HL-60/S4 treated with phorbol 12-myristate 13-acetate at 8.2 ng/mL for 4 days and 3 days (cell line): Measurements from ENCODE around the gene GPR135.

Experiments used
- in situ Hi-C: fragments of 300-500 bp; cut with MboI; formaldehyde crosslinking; loops from 2 replicates; pipeline ENCODE4 v1.15.0; 2022; ENCODE audit warnings: low sequenced_read_pairs

The GPR135 gene

DNA sequence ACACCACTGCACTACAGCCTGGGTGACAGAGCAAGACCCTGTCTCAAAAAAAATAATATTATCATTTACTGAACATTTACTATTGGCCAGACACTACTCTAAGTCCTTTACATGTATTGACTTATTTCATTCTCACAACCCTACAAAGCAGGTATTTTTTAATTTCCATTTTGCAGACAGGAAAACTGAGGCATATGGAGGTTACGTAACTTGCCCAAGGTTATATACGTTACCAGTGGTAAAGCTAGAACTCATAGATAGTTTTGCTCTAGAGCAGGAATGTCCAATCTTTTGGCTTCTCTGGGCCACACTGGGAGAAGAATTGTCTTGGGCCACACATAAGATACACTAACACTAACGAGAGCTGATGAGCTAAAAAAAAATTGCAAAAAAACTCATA lies 13.4 kb upstream of the GPR135 start:
- in situ Hi-C loops: no loop called here

DNA sequence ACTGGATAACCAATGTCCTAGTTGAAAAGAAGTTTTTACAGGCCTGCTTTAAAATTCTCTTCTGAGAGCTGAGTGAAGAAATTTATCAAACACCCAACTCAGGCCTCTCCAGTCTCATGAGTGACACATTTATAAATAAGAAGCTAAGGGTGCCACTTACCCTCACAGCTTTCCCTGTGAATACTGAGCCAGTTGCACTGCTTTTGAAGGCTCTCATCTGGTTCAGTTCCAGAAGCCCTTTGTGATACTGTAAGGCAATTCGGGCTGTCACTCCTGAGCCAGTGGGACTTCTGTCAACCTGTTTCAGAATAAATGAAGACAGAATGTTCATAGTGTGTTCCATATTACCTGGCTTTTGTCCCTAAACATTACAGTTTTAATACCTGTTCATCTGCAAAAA lies 10.5 kb upstream of the GPR135 start:
- in situ Hi-C loops: no loop called here

DNA sequence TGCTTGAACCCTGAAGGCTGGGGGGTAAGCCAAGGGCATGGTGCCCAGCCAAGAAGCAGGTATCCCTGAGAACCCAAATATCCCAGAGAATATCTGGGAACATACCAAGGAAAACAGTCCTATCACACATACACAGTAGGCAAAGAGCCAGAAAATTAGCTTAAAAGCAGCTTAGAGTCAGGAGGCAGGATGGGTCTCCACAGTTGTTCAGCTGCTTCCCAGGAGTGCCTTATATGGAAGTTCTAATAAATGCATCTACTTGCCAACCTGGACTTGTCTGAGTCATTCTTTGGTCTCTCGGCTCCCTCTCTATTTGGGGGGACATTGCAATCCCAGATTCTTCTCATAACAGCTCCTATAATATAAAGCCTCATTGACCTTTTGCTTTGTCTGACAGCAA lies 9.0 kb upstream of the GPR135 start:
- in situ Hi-C loops: no loop called here

DNA sequence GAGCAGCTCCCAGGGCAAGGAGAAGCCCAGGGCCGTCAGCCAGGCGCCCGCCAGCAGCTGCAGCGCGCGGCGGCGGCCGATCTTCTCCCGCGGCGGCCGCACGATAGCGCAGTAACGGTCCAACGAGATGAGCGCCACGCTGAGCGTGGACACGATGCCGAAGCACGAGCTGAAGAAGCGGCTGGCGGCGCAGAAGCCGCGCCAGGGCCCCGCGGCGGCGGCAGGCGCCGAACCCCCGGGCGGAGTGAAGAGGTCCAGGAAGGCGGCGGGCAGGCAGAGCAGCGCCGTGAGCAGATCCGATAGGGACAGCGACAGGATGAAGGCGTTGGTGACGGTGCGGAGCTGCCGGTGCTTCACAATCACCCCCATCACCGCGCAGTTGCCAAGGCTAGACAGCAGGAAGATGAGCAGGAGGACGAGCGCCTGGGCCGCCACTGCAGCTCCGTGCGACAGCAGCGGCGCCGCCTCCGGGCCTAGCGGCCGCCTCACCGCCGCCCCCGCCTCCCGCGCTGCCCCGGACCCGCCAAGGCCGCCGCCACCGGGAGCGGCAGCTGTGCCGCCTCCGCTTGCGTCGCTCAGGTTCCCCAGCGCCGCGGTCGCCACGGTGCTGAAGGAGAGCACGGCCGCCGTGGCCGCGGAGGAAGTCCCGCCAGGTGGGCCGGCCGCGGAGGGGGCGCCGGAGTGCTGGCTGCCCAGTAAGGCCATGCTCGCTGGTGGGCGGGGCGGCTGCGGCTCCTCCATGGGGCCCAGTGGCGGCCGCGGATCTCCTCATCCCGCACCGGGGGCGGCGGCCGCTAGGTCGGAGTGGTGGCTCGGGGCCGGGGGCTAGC lies 479 bp downstream of the GPR135 start:
- in situ Hi-C loops: no loop called here

DNA sequence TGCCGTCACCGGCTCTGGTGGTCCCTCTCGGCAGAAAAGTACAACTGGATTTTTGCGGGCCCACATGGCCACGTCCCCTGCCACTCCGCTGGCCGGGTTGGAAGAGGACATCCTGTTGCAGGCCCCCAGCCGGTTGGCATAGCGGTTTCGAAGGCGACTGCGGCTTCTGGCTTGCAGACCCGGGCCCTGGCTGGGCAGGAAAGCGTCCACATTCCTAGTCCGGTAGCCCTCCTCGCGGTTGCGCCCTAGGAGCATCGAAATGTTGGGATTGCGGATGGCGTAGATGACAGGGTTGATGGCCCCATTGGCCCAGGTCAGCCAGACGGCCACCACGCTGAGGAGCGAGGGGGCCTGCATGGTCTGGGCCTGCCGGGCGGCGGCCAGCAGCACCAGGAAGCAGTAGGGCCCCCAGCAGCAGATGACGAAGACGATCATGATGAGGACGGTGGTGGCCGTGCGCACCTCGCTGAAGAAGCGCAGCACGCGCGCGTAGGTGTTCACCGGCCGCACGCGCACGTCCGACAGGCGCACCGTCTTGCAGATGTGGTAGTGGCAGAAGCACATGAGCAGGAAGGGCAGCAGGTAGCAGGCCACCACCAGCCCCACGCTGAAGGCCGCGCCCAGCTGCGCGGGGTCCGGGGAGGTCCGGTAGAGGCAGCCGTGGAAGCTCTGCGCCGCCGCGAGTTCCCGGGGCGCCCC lies 1.2 kb downstream of the GPR135 start:
- in situ Hi-C loops: no loop called here

DNA sequence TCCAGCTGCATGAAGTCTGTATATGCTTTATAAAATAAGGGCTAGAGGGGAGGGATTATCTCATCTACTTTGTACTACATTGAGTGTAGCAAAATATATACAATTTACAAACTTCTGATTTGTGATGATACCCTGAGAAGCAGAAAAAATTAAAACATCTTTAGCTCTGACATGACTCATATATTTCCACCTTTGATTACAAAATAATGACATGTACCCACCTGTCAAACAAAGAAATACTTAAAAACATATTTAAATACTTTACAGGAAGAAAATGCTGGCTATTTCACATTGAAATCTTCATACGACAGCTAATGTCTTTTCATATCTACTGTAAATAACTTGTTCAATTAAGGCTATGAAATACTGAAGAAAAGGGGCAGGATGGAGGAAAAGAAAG lies 3.3 kb downstream of the GPR135 start:
- in situ Hi-C loops: no loop called here

DNA sequence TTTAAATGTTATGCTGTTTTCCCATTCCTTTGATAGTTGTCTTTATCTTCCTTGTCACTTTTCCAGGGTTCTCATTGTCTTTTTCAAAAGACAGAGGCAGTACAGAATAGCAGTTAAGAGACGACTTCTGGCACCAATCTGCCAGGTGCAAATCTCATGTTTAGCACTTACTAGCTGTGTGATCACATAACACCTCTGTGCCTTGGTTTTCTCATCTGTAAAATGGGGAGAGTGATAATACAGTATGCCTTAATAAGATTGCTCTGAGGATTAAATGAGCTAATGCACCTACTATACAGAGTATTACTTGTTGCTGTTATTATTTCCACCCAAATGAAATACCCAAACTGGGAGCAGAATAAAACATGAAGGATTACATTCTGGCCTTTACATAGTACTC lies 4.8 kb downstream of the GPR135 start:
- in situ Hi-C loops: no loop called here

DNA sequence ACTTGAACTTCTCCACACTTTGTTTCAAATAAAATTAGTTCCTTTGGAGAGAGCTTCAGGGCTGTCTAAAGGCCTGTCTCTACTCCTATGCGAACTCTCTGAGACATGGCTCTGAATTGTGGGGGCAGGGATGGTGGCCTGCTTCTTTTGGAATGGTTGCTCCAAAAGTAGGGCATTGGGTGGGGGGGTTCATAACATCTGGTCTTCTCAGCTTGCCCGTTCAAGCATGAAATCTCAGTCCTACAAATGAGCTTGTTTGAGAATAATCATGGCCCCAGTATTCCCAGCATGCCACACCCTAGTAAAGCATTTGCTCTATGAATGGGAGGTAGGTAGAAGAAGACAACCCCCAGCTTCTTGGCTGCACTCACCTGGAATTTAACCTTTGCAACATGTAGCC lies 6.7 kb downstream of the GPR135 start:
- in situ Hi-C loops: no loop called here

DNA sequence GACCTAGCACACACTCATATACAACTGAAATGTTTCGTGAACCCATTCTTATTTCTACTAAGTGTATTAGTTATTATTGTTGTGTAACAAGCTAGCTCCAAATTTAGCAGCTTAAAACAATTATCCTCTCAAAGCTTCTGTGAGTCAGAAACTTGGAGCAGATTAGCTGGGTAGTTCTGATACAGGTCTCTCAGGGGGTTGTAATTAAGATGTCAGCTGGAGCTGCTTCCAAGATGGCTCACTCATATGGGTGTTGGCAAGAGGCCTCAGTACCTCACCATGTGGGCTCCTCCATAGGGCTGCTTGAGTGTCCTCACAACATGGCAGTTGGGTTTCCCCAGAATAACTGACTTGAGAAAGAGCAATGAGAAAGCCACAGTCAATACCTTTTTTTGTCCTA lies 9.8 kb downstream of the GPR135 start:
- in situ Hi-C loops: no loop called here

DNA sequence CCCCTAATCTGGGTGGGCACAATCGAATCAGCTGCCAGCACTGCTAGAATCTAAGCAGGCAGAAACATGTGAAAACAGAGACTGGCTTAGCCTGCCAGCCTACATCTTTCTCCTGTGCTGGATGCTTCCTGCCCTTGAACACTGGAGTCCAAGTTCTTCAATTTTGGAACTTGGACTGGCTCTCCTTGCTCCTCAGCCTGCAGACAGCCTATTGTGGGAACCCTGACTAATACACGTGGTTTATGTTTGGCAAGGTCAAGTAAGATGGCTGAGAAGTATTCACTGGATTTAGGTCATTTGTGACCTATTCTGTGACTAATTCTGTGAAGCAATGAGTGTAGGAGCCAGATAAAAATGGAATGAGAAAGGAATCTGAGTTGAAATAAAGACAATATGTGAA lies 11.0 kb downstream of the GPR135 start:
- in situ Hi-C loops: no loop called here

DNA sequence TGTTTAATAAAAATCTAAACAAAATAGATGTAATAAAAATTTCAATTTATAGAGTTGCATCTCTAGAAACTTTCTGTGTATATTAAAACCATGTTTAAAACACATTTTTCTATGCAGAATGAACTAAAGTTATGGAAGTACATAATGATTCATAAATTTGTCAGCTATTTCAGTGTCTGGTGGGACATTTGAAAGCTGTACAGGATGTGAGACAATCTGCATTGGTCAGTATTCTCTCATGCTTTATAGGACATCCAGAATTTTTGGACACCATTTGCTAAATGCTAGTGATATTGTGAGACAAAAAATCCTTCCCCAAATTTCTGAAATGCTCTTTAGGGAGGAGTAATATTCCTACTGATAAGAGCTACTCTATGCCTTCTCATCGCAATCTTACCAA lies 13.3 kb downstream of the GPR135 start:
- in situ Hi-C loops: no loop called here

DNA sequence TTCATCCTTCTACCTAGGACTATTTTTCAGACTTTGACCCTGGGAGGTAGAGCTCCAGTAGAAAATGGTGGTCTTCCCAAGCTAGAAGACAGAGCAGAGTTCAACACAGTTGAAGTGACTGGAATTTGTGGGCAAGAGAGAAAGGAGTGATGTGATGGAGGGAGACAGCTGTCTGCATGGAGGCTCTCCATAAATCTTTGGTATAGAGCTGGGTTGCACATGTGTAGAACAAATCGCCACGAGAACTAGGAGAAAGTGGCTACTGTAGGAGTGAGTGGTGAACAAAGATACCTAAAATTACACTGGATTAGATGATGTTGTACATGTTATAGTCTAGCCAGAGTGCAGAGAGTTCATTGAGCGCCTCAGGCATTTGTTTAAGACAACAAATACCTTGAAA lies 14.5 kb downstream of the GPR135 start:
- in situ Hi-C loops: no loop called here

DNA sequence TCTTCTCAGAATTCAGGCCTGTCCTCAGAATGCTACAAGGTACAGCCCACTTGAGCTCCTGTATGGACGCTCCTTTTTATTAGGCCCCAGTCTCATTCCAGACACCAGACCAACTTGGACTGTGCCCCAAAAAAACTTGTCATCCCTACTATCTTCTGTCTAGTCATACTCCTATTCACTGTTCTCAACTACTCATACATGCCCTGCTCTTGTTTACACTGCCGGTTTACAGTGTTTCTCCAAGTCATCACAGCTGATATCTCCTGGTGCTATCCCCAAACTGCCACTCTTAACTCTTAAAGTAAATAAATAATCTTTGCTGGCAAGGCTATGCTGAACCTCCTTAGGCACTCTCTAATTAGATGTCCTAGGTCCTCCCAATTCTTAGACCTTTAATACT lies 16.5 kb downstream of the GPR135 start:
- in situ Hi-C loops: loop anchor here (10.0 kb wide), 1 partner anchor 324 kb away; no protein-coding TSS in a partner anchor

DNA sequence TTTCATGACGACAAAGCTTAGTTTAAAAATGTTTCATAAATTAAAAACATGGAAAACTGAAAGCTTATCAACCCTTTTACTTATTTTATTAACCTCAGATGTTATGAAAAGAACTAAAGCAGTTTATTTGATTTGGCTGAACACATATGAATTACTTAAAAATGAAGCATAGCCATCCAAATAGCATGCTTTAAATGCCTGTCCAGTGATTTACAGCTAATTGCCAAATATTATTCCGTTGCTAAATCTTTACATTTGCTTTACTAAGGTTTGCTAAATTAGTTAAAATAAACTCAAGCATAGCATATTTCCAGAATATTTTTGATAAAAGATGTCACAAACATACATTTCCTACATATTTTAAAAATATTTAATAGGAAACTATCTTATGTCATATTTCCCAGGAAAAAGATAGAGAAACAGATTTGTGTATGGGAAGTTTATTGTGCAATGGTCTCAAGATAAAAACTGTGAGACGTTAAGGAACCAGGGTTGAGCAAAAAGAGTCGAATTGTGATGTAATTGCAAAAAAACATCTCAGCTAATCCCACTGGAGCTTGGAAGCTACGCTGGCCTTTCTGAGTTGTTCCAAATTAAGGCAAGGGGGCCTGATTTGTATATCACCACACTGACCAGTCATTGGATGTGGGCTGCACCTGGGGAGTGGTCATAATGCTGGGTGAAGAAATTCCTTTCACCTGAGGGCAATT lies 25.8 kb downstream of the GPR135 start:
- in situ Hi-C loops: no loop called here

DNA sequence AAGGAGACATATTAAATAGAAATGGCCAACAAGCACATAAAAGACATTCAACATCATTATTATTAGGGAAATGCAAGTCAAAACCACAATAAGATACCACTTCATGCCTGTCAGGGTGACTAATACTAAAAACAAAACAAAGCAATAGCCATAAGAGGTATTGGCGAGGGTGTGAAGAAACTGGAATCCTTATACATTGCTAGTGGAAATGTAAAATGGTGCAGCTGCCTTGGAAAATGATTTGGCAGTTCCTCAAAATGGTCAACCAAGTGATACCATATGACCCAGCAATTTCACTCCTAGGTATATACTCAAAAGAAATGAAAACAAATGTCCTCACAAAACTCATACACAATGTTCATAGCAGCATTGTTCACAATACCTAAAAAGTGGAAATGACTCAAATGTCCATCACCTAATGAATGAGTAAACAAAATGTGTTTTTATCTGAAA lies 27.0 kb downstream of the GPR135 start:
- in situ Hi-C loops: no loop called here

DNA sequence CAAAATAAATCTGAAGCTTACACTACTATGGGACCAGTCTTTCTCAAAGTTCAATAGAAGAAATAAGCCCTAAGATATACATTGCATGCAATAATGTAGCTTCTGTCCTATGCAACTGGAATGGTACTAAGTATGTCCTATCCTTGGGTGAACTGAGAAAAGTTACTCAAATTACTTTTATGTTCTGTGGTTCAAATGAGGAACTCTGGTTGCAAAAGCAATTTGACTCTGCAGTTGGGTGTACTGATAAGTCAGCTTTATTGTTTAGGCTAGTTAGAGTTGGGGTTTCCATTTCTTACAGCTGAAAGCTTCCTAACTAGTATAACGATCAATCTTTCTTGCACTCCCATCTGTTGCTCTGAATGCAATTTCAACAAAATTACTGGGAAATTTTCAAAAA lies 29.2 kb downstream of the GPR135 start:
- in situ Hi-C loops: no loop called here

DNA sequence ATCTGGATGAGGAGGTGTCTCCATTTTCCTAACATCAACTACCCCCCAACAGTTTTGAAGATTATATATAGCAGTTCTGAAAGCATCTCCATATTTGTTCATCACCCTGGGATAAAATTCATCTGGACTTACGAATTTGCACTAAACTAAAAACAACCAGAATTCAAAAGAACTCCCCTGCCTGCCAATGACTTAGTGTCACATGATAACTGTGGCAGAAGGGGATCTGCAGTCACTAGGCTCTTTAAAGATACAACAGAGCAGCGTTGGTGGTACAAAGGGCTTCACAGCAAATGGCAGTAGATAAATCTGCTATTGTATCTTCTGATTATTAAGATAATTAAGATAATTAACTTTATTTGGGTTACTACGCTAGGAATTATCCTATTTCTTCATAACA lies 30.1 kb downstream of the GPR135 start:
- in situ Hi-C loops: no loop called here

DNA sequence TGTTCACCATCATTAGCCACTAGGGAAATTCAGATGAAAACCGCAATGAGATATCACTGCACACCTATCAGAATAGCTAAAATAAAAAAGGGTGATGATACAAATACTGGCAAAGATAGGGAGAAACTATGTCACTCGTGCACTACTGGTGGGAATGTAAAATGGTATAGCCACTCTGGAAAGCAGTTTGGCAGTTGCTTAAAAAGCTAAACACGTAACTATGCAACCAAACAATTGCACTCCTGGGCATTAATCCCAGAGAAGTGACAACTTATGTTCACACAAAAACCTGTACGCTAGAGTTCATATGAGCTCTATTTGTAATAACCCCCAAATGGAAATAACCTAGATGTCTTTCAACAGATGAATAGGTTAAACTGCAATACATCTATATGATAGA lies 35.4 kb downstream of the GPR135 start:
- in situ Hi-C loops: no loop called here

DNA sequence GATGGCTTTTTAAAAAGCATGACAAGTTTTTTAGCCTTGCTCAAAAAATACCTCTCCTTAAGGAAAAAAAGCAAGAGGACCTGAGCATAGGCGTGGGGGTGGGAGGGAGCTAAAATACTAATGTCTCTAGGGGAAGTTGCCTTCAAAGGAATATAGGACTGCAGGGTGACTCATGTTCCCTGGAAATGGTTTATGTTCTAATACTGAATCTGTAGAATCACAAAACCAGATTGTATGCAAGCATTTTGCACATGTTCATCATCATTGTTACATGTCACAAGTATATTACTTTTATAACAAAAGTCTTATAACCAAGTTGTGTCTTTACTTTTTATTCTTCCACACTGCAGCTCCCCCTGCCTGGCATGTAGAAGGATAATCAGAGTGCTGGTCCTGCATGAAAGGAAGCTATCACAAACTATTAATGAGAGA lies 36.6 kb downstream of the GPR135 start:
- in situ Hi-C loops: no loop called here

DNA sequence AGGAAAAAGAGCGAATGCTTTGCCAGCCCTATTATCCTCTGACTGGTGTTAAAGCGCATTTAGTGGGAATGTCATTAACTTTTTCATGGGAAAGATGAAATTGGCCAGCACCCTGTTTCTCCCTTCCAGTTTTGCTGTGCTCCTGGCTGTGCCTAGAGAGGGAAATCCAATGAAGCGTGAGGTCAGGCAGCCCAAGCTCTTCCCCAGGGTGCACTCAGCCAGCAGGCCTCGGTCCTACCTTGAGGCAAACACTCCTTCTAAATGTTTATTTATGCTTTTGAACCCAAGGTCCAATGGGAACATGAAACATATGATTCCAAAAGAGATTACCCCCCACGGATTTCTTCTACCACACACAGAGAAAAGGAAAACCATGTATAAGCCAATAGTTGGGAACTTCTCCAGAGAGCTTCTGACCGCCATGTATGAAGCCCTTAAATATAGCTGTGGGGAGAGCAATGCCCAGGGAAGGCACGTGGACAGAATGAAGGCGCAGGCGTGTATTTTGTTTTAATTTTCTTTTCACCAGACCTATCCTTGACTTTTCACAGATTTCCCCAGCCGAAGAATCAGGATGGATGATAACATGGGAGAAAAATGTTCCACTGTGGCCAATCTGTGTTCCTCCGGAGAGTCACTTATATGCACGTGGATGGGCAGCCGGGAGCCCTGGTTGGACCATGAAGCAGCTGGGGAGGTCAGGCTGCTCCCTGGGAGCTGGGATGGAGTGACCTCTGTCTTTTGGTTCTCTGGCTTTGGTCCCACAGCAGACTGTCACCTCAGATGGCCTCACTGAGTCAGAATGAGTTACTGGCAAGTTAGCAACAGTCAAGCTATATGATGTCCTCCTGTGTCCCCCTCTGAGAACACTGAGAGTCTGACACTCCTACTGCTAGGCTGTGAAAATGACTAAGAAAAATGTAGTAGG lies 37.3 kb downstream of the GPR135 start:
- in situ Hi-C loops: no loop called here
